Liver (tissue), 9 donors: Measurements from ENCODE around the gene SLC25A43. TPM values are rescaled to one million over a fixed set of nuclear protein-coding genes. Genes with fewer than 3 reads are reported as not detected.
A peak's percentile ranks its signal among the peaks of the same experiment; 100 is the strongest.

Experiments
- DNase-seq: peaks from one replicate; pipeline ENCODE4 v3.0.0-alpha.2; 2017; ENCODE audit warnings: low spot score
- H3K27ac ChIP-seq, 2 donors: one replicate each; pipeline ENCODE4 v1.7.0; 2013; ENCODE audit warnings: inconsistent platforms in 2 of 2, low read length in 2 of 2, control low read depth in 1 of 2, low read depth in 1 of 2, mild to moderate bottlenecking in 1 of 2
- H3K27me3 ChIP-seq, 4 donors: one replicate each; pipeline versions ENCODE4 v1.6.1 to v1.7.0; 2013; ENCODE audit warnings: low read length in 3 of 4, inconsistent platforms in 1 of 4, mild to moderate bottlenecking in 1 of 4, moderate library complexity in 1 of 4; ENCODE audit not compliant: control insufficient read depth in 4 of 4, insufficient read depth in 4 of 4
- H3K36me3 ChIP-seq, 4 donors: one replicate each; pipeline versions ENCODE4 v1.6.1 to v1.7.0; 2013; ENCODE audit warnings: low read length in 3 of 4, mild to moderate bottlenecking in 3 of 4, low read depth in 1 of 4, moderate library complexity in 1 of 4; ENCODE audit not compliant: control insufficient read depth in 4 of 4, insufficient read depth in 3 of 4
- H3K4me1 ChIP-seq, 4 donors: one replicate each; pipeline versions ENCODE4 v1.6.1 to v1.7.0; 2013; ENCODE audit warnings: low read length in 3 of 4, mild to moderate bottlenecking in 3 of 4, moderate library complexity in 1 of 4; ENCODE audit not compliant: control insufficient read depth in 4 of 4, insufficient read depth in 4 of 4
- H3K4me3 ChIP-seq, 3 donors: one replicate each; pipeline versions ENCODE4 v1.6.1 to v1.7.0; 2013; ENCODE audit warnings: low read length in 3 of 3, control low read depth in 1 of 3, low read depth in 1 of 3, mild to moderate bottlenecking in 1 of 3
- H3K9ac ChIP-seq, 2 donors: one replicate each; pipeline ENCODE4 v1.7.0; 2013; ENCODE audit warnings: low read length in 2 of 2, mild to moderate bottlenecking in 2 of 2, moderate library complexity in 2 of 2, control low read depth in 1 of 2, low read depth in 1 of 2
- H3K9me3 ChIP-seq, 4 donors: one replicate each; pipeline versions ENCODE4 v1.6.1 to v1.7.0; 2013; ENCODE audit warnings: low read length in 3 of 4; ENCODE audit not compliant: control insufficient read depth in 4 of 4
- ATF3 ChIP-seq: IDR thresholded peaks from 2 replicates; pipeline ENCODE4 v1.6.1; 2016; ENCODE audit warnings: antibody characterized with exemption
- CTCF ChIP-seq: fragments of 150-350 bp; IDR thresholded peaks from 2 replicates; pipeline ENCODE4 v1.5.1; 2017; ENCODE audit warnings: improper control_type of control experiment, low read depth, low read length; ENCODE audit not compliant: missing input control
- EGR1 ChIP-seq, 2 donors: IDR thresholded peaks; 2 replicates each; pipeline ENCODE4 v1.6.1; 2016 to 2018; ENCODE audit warnings: antibody characterized with exemption in 2 of 2, low read depth in 2 of 2
- FOXA1 ChIP-seq: IDR thresholded peaks from 2 replicates; pipeline ENCODE4 v1.6.1; 2016; ENCODE audit warnings: antibody characterized with exemption
- FOXA2 ChIP-seq: IDR thresholded peaks from 2 replicates; pipeline ENCODE4 v1.6.1; 2016; ENCODE audit warnings: antibody characterized with exemption
- GABPA ChIP-seq, 2 donors: IDR thresholded peaks in 1 of 2; conservative IDR thresholded peaks in 1 of 2; 2 replicates each; pipeline ENCODE4 v1.6.1; 2016; ENCODE audit warnings: antibody characterized with exemption in 2 of 2, mild to moderate bottlenecking in 1 of 2, moderate library complexity in 1 of 2
- HNF4A ChIP-seq, 2 donors: conservative IDR thresholded peaks; 2 replicates each; pipeline ENCODE4 v1.6.1; 2016; ENCODE audit warnings: antibody characterized with exemption in 2 of 2, mild to moderate bottlenecking in 2 of 2
- HNF4G ChIP-seq: IDR thresholded peaks from 2 replicates; pipeline ENCODE4 v1.6.1; 2016; ENCODE audit warnings: antibody characterized with exemption
- JUND ChIP-seq, 2 donors: IDR thresholded peaks; 2 replicates each; pipeline ENCODE4 v1.6.1; 2016; ENCODE audit warnings: antibody characterized with exemption in 2 of 2
- MAX ChIP-seq: IDR thresholded peaks from 2 replicates; pipeline ENCODE4 v1.6.1; 2016; ENCODE audit warnings: antibody characterized with exemption
- NR2F2 ChIP-seq: IDR thresholded peaks from 2 replicates; pipeline ENCODE4 v1.6.1; 2016; ENCODE audit warnings: antibody characterized with exemption
- RAD21 ChIP-seq, 2 donors: IDR thresholded peaks; 2 replicates each; pipeline ENCODE4 v1.6.1; 2016; ENCODE audit warnings: antibody characterized with exemption in 2 of 2, mild to moderate bottlenecking in 2 of 2
- RXRA ChIP-seq, 2 donors: IDR thresholded peaks; 2 replicates each; pipeline ENCODE4 v1.6.1; 2017 to 2018; ENCODE audit warnings: antibody characterized with exemption in 2 of 2, mild to moderate bottlenecking in 1 of 2
- SP1 ChIP-seq: IDR thresholded peaks from 2 replicates; pipeline ENCODE4 v1.6.1; 2018; ENCODE audit warnings: antibody characterized with exemption, mild to moderate bottlenecking
- YY1 ChIP-seq: IDR thresholded peaks from 2 replicates; pipeline ENCODE4 v1.6.1; 2016; ENCODE audit warnings: antibody characterized with exemption, mild to moderate bottlenecking
- ZBTB33 ChIP-seq: IDR thresholded peaks from 2 replicates; pipeline ENCODE4 v1.6.1; 2016; ENCODE audit warnings: antibody characterized with exemption
- WGBS: extraction: QIAGEN DNeasy Blood & Tissue Kit; methylation state at CpG from one replicate; pipeline ENCODE4 v1.1.7; 2013; 5-methylcytosine and 5-hydroxymethylcytosine counted together
- polyA plus RNA-seq, 2 donors: library from polyadenylated mRNA; stranded (reverse) in 1 of 2; unstranded in 1 of 2; fragments of 200-250 nt in 1 of 2; fragments of >200 nt in 1 of 2; fragmentation: Nextera tagmentation in 1 of 2; extraction: Ambion mirVana in 1 of 2; gene quantifications; one replicate each; pipeline versions ENCODE4 v1.2.1 to v1.2.3, GENCODE V29; 2013 to 2015
- total RNA-seq, 2 donors: library from RNA; depleted of rRNA; stranded (reverse); fragments of >200 nt; gene quantifications; one replicate each; pipeline ENCODE4 v1.2.3, GENCODE V29; 2014
- donor health status: healthy.
- donor health status: healthy.
- donor health status: healthy.
- donor health status: healthy.
- donor health status: healthy.

Gene SLC25A43
- total and polyA plus RNA-seq, 4 donors: 4.5 to 10.9 (median 5.6) TPM

GRCh38 chrX:119478504-119478903 is 79.4 kb downstream of the SLC25A43 start:
- peak overlapping the region; percentile 60 to 92 for H3K27ac ChIP-seq
- no peak for DNase-seq
- H3K36me3 ChIP-seq: no peaks in the 10 kb centered on the region
- peak overlapping the region in 1 of 2 donors; percentile 47 for H3K9ac ChIP-seq
- 60% methylated on average over 4 of the region's 4 CpGs for WGBS
- TF ChIP-seq EGR1 (IDR thresholded peaks at IDR 0.05; ENCODE audit: low read depth in 2 of 2) (no peak), NR2F2 (no peak), FOXA1 (no peak), ATF3 (no peak), ZBTB33 (no peak), RXRA (IDR thresholded peaks at IDR 0.05) (no peak), CTCF (no peak), JUND (IDR thresholded peaks at IDR 0.05) (no peak), MAX (no peak), YY1 (no peak), RAD21 (IDR thresholded peaks at IDR 0.05) (no peak), FOXA2 (no peak)
- H3K4me3 ChIP-seq: no peak overlapping the region
- no peaks in the 10 kb centered on the region for H3K9me3 ChIP-seq
- peaks cover 6 to 49% (median 38%) of the 10 kb centered on the region in 4 donors for H3K4me1 ChIP-seq
- no peaks in the 10 kb centered on the region for H3K27me3 ChIP-seq

GRCh38 chrX:119479845-119480244 is 80.7 kb downstream of the SLC25A43 start:
- TF ChIP-seq NR2F2: no peak
- Histone ChIP-seq H3K27me3 (no peaks in the 10 kb centered on the region), H3K9me3 (no peaks in the 10 kb centered on the region), H3K9ac (no peak overlapping the region), H3K27ac (no peak overlapping the region), H3K4me3 (no peak overlapping the region), H3K4me1 (peaks cover 6 to 49% (median 38%) of the 10 kb centered on the region in 4 donors), H3K36me3 (no peaks in the 10 kb centered on the region)
- WGBS: 81% methylated on average over 2 of the region's 2 CpGs
- DNase-seq: no peak

- no peaks in the 10 kb centered on the region for H3K36me3 ChIP-seq
- DNase-seq: no peak
- H3K4me1 ChIP-seq: peaks cover 6 to 46% (median 35%) of the 10 kb centered on the region in 4 donors
- 31% methylated on average over 4 of the region's 4 CpGs for WGBS
- TF ChIP-seq NR2F2 (no peak), RAD21 (IDR thresholded peaks at IDR 0.05) (no peak), HNF4G (no peak), CTCF (no peak), RXRA (IDR thresholded peaks at IDR 0.05) (peak; percentile 75 to 79), EGR1 (IDR thresholded peaks at IDR 0.05; ENCODE audit: low read depth in 2 of 2) (no peak), FOXA1 (no peak), SP1 (peak; percentile 48), YY1 (peak; percentile 13), HNF4A (conservative IDR thresholded peaks at IDR 0.05) (peak in 1 of 2 donors; percentile 21), ZBTB33 (no peak), GABPA (IDR thresholded peaks at IDR 0.05 in 1 of 2, conservative IDR thresholded peaks at IDR 0.05 in 1 of 2) (no peak), ATF3 (no peak), FOXA2 (no peak)
- no peaks in the 10 kb centered on the region for H3K9me3 ChIP-seq
- H3K27ac ChIP-seq: peak overlapping the region in 1 of 2 donors; percentile 84
- H3K27me3 ChIP-seq: no peaks in the 10 kb centered on the region
- H3K4me3 ChIP-seq: no peak overlapping the region
- no peak overlapping the region for H3K9ac ChIP-seq
Measured at GRCh38 chrX:119481323-119481801, 82.2 kb downstream of the SLC25A43 start.
